Activated T-cell treated with anti-CD3 and anti-CD28 coated beads, Interleukin-2, amount 50 U/mL, for 1 hour (primary cell): Measurements from ENCODE around the gene CERS1.

ENCODE experiments used
- DNase-seq: peaks from one replicate; pipeline ENCODE4 v3.0.0-alpha.2; 2020

The CERS1 gene

GRCh38 chr19:18870531-18871172, 25.3 kb downstream of the CERS1 start:
- no peak for DNase-seq

- no peak for DNase-seq
These were observed 26.0 kb downstream of the CERS1 start for GRCh38 chr19:18869781-18870530.

- DNase-seq, result no peak
These were observed 26.8 kb downstream of the CERS1 start for GRCh38 chr19:18869023-18869618.

- no peak for DNase-seq
These were observed 27.5 kb downstream of the CERS1 start for GRCh38 chr19:18868380-18869022.

- no peak for DNase-seq
These were observed 28.2 kb downstream of the CERS1 start for GRCh38 chr19:18867751-18868150.

GRCh38 chr19:18867199-18867598, 28.8 kb downstream of the CERS1 start:
- DNase-seq, result no peak

GRCh38 chr19:18866800-18867123, 29.2 kb downstream of the CERS1 start:
- no peak for DNase-seq

- peak; percentile 71 for DNase-seq
These were observed 29.8 kb downstream of the CERS1 start for GRCh38 chr19:18865973-18866799.

GRCh38 chr19:18865106-18865972, 30.6 kb downstream of the CERS1 start:
- DNase-seq, result no peak

- no peak for DNase-seq
These were observed 32.1 kb downstream of the CERS1 start for GRCh38 chr19:18863843-18864362.

- DNase-seq, result no peak
These were observed 32.7 kb downstream of the CERS1 start for GRCh38 chr19:18862976-18863842.

- DNase-seq, result no peak
These were observed 34.0 kb downstream of the CERS1 start for GRCh38 chr19:18861917-18862316.

GRCh38 chr19:18861235-18861634, 34.7 kb downstream of the CERS1 start:
- DNase-seq, result no peak

- DNase-seq, result no peak
These were observed 35.2 kb downstream of the CERS1 start for GRCh38 chr19:18860725-18861124.

GRCh38 chr19:18860302-18860700, 35.7 kb downstream of the CERS1 start:
- DNase-seq, result no peak

- no peak for DNase-seq
These were observed 36.2 kb downstream of the CERS1 start for GRCh38 chr19:18859676-18860301.

- DNase-seq, result no peak
These were observed 36.9 kb downstream of the CERS1 start for GRCh38 chr19:18858906-18859646.

- no peak for DNase-seq
These were observed 38.7 kb downstream of the CERS1 start for GRCh38 chr19:18857223-18857622.

GRCh38 chr19:18856385-18857126, 39.4 kb downstream of the CERS1 start:
- no peak for DNase-seq
